H1 (cell line): Measurements from ENCODE around the gene HIGD2A. TPM values are rescaled to one million over a fixed set of nuclear protein-coding genes. Genes with fewer than 3 reads are reported as not detected.

Experiments used
- CTCF ChIA-PET: fragments of 300-600 bp; sonication (Branson Sonifier 250); formaldehyde crosslinking; loops from one replicate; lab custom pipeline; 2021; ENCODE audit not compliant: partially characterized antibody; lab: Charles Lee
- POLR2A ChIA-PET: fragments of 300-600 bp; sonication (Branson Sonifier 250); formaldehyde crosslinking; loops from one replicate; lab custom pipeline; 2021; ENCODE audit warnings: inconsistent platforms; ENCODE audit not compliant: partially characterized antibody; lab: Charles Lee
- DNase-seq, 2 experiments: peaks; one replicate each; pipeline versions ENCODE4 v3.0.0 to v3.0.0-alpha.2; 2010 to 2022; ENCODE audit warnings: low spot score in 2 of 2, low read depth in 1 of 2, mixed read lengths in 1 of 2
- FAIRE-seq: peaks from 2 replicates; lab custom pipeline; 2011; peaks lifted over from hg19 to GRCh38; lab: Jason Lieb, UNC
- H2AFZ ChIP-seq: 2 replicates; pipeline ENCODE4 v1.8.1; 2012; ENCODE audit warnings: low read length, inconsistent platforms
- H2AK5ac ChIP-seq: 2 replicates; pipeline ENCODE4 v1.6.1; 2013; ENCODE audit warnings: low read depth, low read length
- H2BK120ac ChIP-seq: replicated peaks from 2 replicates; pipeline ENCODE3; 2013; ENCODE audit warnings: low read depth, low read length, inconsistent platforms
- H2BK12ac ChIP-seq: 2 replicates; pipeline ENCODE4 v1.6.1; 2013; ENCODE audit warnings: low read depth, low read length
- H2BK15ac ChIP-seq: 2 replicates; pipeline ENCODE4 v1.6.1; 2013; ENCODE audit warnings: low read length
- H2BK20ac ChIP-seq: 2 replicates; pipeline ENCODE4 v1.6.1; 2013; ENCODE audit warnings: low read length
- H2BK5ac ChIP-seq: 2 replicates; pipeline ENCODE4 v1.6.1; 2013; ENCODE audit warnings: low read depth, low read length
- H3K14ac ChIP-seq: 2 replicates; pipeline ENCODE4 v1.6.1; 2013; ENCODE audit warnings: inconsistent platforms; ENCODE audit not compliant: insufficient read length
- H3K18ac ChIP-seq: 2 replicates; pipeline ENCODE4 v1.6.1; 2013; ENCODE audit warnings: low read length; ENCODE audit errors: extremely low read depth
- H3K23ac ChIP-seq: 2 replicates; pipeline ENCODE4 v1.6.1; 2013; ENCODE audit warnings: inconsistent platforms; ENCODE audit not compliant: insufficient read length
- H3K23me2 ChIP-seq: 2 replicates; pipeline ENCODE4 v1.6.1; 2013; ENCODE audit warnings: low read depth, low read length
- H3K27ac ChIP-seq: 2 replicates; pipeline ENCODE4 v1.6.1; 2011; ENCODE audit warnings: low read depth, low read length, inconsistent platforms
- H3K27me3 ChIP-seq, 4 experiments: replicated peaks in 1 of 4; 1 replicate in 1 of 4; 2 replicates in 3 of 4; pipeline versions ENCODE4 v1.6.1 to v1.8.1; 2011 to 2013; ENCODE audit warnings: low read length in 3 of 4, mild to moderate bottlenecking in 3 of 4, inconsistent platforms in 2 of 4, mixed read lengths in 2 of 4, moderate library complexity in 1 of 4; ENCODE audit not compliant: control insufficient read depth in 3 of 4, insufficient read depth in 3 of 4; ENCODE audit errors: extremely low read depth in 1 of 4
- H3K36me3 ChIP-seq, 4 experiments: 2 replicates each; pipeline versions ENCODE4 v1.6.1 to v1.8.1; 2011 to 2013; ENCODE audit warnings: mild to moderate bottlenecking in 4 of 4, low read length in 3 of 4, moderate library complexity in 2 of 4, control low read depth in 1 of 4, inconsistent platforms in 1 of 4; ENCODE audit not compliant: insufficient read depth in 4 of 4, control insufficient read depth in 2 of 4
- H3K4ac ChIP-seq: replicated peaks from 2 replicates; pipeline ENCODE3; 2013; ENCODE audit warnings: low read length, low read depth, mixed read lengths, inconsistent platforms; ENCODE audit not compliant: insufficient read length
- H3K4me1 ChIP-seq, 4 experiments: replicated peaks in 1 of 4; 1 replicate in 1 of 4; 2 replicates in 3 of 4; pipeline versions ENCODE4 v1.6.1 to v1.8.1; 2011 to 2013; ENCODE audit warnings: low read length in 3 of 4, inconsistent platforms in 2 of 4, mixed read lengths in 1 of 4; ENCODE audit not compliant: insufficient read depth in 4 of 4, control insufficient read depth in 3 of 4
- H3K4me2 ChIP-seq, 2 experiments: 2 replicates each; pipeline versions ENCODE4 v1.6.1 to v1.8.1; 2011 to 2013; ENCODE audit warnings: low read depth in 2 of 2, low read length in 2 of 2, control low read depth in 1 of 2, inconsistent platforms in 1 of 2, mild to moderate bottlenecking in 1 of 2; ENCODE audit not compliant: insufficient read depth in 1 of 2
- H3K4me3 ChIP-seq, 4 experiments: fragments of 200-600, 300-600 bp in 1 of 4; sonication (generic), shearing (Covaris generic), sonication (Bioruptor Twin) in 1 of 4; 2 replicates each; pipeline versions ENCODE4 v1.5.1 to v1.8.1; 2011 to 2016; ENCODE audit warnings: low read length in 4 of 4, low read depth in 3 of 4, control low read depth in 2 of 4, inconsistent platforms in 2 of 4, mild to moderate bottlenecking in 2 of 4, mixed read lengths in 1 of 4, moderate library complexity in 1 of 4; ENCODE audit not compliant: insufficient read depth in 2 of 4; ENCODE audit errors: extremely low read depth in 1 of 4
- H3K56ac ChIP-seq: replicated peaks from 2 replicates; pipeline ENCODE3; 2013; ENCODE audit warnings: low read depth, mild to moderate bottlenecking, mixed read lengths, low read length, inconsistent platforms; ENCODE audit not compliant: insufficient read length
- H3K79me1 ChIP-seq: 2 replicates; pipeline ENCODE4 v1.6.1; 2013; ENCODE audit warnings: low read depth, low read length, control low read depth
- H3K79me2 ChIP-seq, 2 experiments: 2 replicates each; pipeline versions ENCODE4 v1.6.1 to v1.8.1; 2012 to 2013; ENCODE audit warnings: low read length in 2 of 2, mild to moderate bottlenecking in 2 of 2, inconsistent platforms in 1 of 2; ENCODE audit not compliant: insufficient read depth in 2 of 2, control insufficient read depth in 1 of 2
- H3K9ac ChIP-seq, 4 experiments: replicated peaks in 1 of 4; 1 replicate in 1 of 4; 2 replicates in 3 of 4; pipeline versions ENCODE4 v1.6.1 to v1.8.1; 2011 to 2013; ENCODE audit warnings: low read depth in 3 of 4, low read length in 3 of 4, control low read depth in 2 of 4, mild to moderate bottlenecking in 2 of 4, moderate library complexity in 2 of 4, inconsistent platforms in 1 of 4; ENCODE audit errors: extremely low read depth in 1 of 4
- H3K9me3 ChIP-seq, 2 experiments: 2 replicates each; pipeline versions ENCODE4 v1.6.1 to v1.8.1; 2012 to 2013; ENCODE audit warnings: mild to moderate bottlenecking in 2 of 2, moderate library complexity in 2 of 2, control low read depth in 1 of 2, inconsistent platforms in 1 of 2, low read depth in 1 of 2, low read length in 1 of 2, mixed read lengths in 1 of 2; ENCODE audit not compliant: insufficient read depth in 2 of 2
- H4K20me1 ChIP-seq, 2 experiments: replicated peaks in 1 of 2; 2 replicates each; pipeline versions ENCODE3 to v1.8.1; 2011 to 2013; ENCODE audit warnings: inconsistent platforms in 2 of 2, low read length in 2 of 2, mild to moderate bottlenecking in 1 of 2; ENCODE audit not compliant: insufficient read depth in 2 of 2, control insufficient read depth in 1 of 2
- H4K5ac ChIP-seq: 2 replicates; pipeline ENCODE4 v1.6.1; 2013; ENCODE audit warnings: low read length, low read depth, mixed read lengths, inconsistent platforms; ENCODE audit not compliant: insufficient read length
- H4K8ac ChIP-seq: 2 replicates; pipeline ENCODE4 v1.8.0; 2013; ENCODE audit warnings: mild to moderate bottlenecking, moderate library complexity, low read length, inconsistent platforms; ENCODE audit not compliant: insufficient read depth; ENCODE audit errors: extremely low read depth
- H4K91ac ChIP-seq: replicated peaks from 2 replicates; pipeline ENCODE3; 2013; ENCODE audit warnings: low read length, mixed read lengths, inconsistent platforms; ENCODE audit not compliant: insufficient read length
- FOSL1 ChIP-seq: IDR thresholded peaks from 2 replicates; pipeline ENCODE4 v1.6.1; 2011; ENCODE audit warnings: mild to moderate bottlenecking, low read depth, low read length, moderate library complexity; ENCODE audit not compliant: insufficient read depth
- GTF2F1 ChIP-seq: IDR thresholded peaks from 2 replicates; pipeline ENCODE4 v1.6.1; 2012; ENCODE audit warnings: low read depth, low read length, improper control_type of control experiment, borderline replicate concordance
- HDAC2 ChIP-seq, 2 experiments: fragments of 300-600 bp in 1 of 2; sonication (generic) in 1 of 2; IDR thresholded peaks; 2 replicates each; pipeline ENCODE4 v1.6.1; 2011 to 2012; ENCODE audit warnings: low read depth in 2 of 2, low read length in 2 of 2, mild to moderate bottlenecking in 2 of 2, moderate library complexity in 2 of 2, borderline replicate concordance in 1 of 2, inconsistent platforms in 1 of 2
- HDAC6 ChIP-seq: IDR thresholded peaks from one replicate; pipeline ENCODE4 v1.7.1; 2012; ENCODE audit warnings: low read depth, mild to moderate bottlenecking, inconsistent platforms, low read length, moderate library complexity
- KDM4A ChIP-seq: IDR thresholded peaks from one replicate; pipeline ENCODE4 v1.7.1; 2012; ENCODE audit warnings: low read depth, mild to moderate bottlenecking, moderate library complexity, low read length, inconsistent platforms; ENCODE audit not compliant: severe bottlenecking
- MAFK ChIP-seq: IDR thresholded peaks from 2 replicates; pipeline ENCODE4 v1.6.1; 2012; ENCODE audit warnings: low read depth, mild to moderate bottlenecking, improper control_type of control experiment, low read length
- NANOG ChIP-seq: IDR thresholded peaks from 2 replicates; pipeline ENCODE4 v1.6.1; 2011; ENCODE audit warnings: low read length, low read depth, mild to moderate bottlenecking, inconsistent platforms; ENCODE audit not compliant: insufficient read depth, poor library complexity, severe bottlenecking
- PHF8 ChIP-seq: fragments of 200-600 bp; sonication (generic); conservative IDR thresholded peaks from 2 replicates; pipeline ENCODE4 v1.7.1; 2012; ENCODE audit warnings: low read depth, mild to moderate bottlenecking, inconsistent platforms, low read length, moderate library complexity
- RAD21 ChIP-seq, 2 experiments: IDR thresholded peaks in 1 of 2; conservative IDR thresholded peaks in 1 of 2; 2 replicates each; pipeline ENCODE4 v1.6.1; 2011; ENCODE audit warnings: low read depth in 2 of 2, low read length in 2 of 2, improper control_type of control experiment in 1 of 2, inconsistent platforms in 1 of 2, mild to moderate bottlenecking in 1 of 2, moderate library complexity in 1 of 2
- SP1 ChIP-seq: IDR thresholded peaks from 2 replicates; pipeline ENCODE4 v1.6.1; 2011; ENCODE audit warnings: low read depth, low read length
- TBP ChIP-seq: IDR thresholded peaks from 2 replicates; pipeline ENCODE4 v1.6.1; 2011; ENCODE audit warnings: low read depth, low read length, improper control_type of control experiment
- YY1 ChIP-seq: IDR thresholded peaks from 2 replicates; pipeline ENCODE4 v1.6.1; 2011; ENCODE audit warnings: low read depth, mild to moderate bottlenecking, low read length
- whole genome bisulfite sequencing, 2 experiments: shearing (Covaris generic) in 1 of 2; methylation state at CpG; one replicate each; pipeline versions ENCODE4 v1.1.6 to v1.1.7; 2013 to 2015; ENCODE audit warnings: low lambda C conversion rate in 2 of 2, mixed read lengths in 2 of 2, inconsistent platforms in 1 of 2, low coverage in 1 of 2, missing lambda C conversion rate in 1 of 2; ENCODE audit not compliant: insufficient replicate concordance in 2 of 2, insufficient coverage in 1 of 2, insufficient read length in 1 of 2; ENCODE audit errors: extremely low coverage in 1 of 2, missing lambda C conversion rate in 1 of 2; 5-methylcytosine and 5-hydroxymethylcytosine counted together
- polyA plus RNA-seq, 7 experiments: library from polyadenylated mRNA; depleted of rRNA in 3 of 7; stranded (reverse) in 5 of 7; unstranded in 2 of 7; fragments of >200 nt in 5 of 7; fragments of 200-250 nt in 2 of 7; gene quantifications; 1 replicate in 5 of 7; 2 replicates in 1 of 7; 4 replicates in 1 of 7; pipeline versions ENCODE4 v1.2.1 to v1.2.3, GENCODE V29; 2011 to 2013; ENCODE audit warnings: missing spikeins in 2 of 7, mixed read lengths in 2 of 7
- total RNA-seq: library from RNA; stranded (reverse); fragmentation: NEBNext Ultra II Directional; extraction: Animal tissue kit (Norgen Biotek cat#: 25700); gene quantifications from 2 replicates; pipeline ENCODE4 v1.2.1, GENCODE V29; 2021
- TF ChIP-seq, protein P1 (sequence below): IDR thresholded peaks from 2 replicates; pipeline ENCODE4 v1.6.1; 2011; ENCODE audit warnings: low read length, improper control_type of control experiment

Gene HIGD2A
- total and polyA plus RNA-seq, 2 of the 8 experiments (the other 6 are each of a cell fraction or from before 2014, with no cell fraction given) = 95.5 to 264 TPM

DNA sequence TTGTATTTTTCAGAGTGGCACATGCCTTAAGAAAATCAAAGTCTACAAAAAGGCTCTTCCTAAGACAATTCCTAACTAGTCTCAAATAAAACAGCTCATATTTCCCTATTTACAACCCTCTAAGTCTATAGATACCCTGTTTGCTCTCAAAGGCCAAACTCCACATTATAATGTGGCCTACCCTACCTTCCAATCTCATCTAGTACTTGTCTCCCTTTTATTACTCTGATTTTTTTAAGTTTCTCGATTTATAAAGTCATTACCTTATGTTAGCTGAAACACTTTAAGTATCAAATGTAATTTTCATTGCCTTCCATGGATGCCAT, 46.4 kb upstream of the HIGD2A start:
- no peak overlapping the region for H2AFZ ChIP-seq
- H3K4me1 ChIP-seq = no peaks in the 10 kb centered on the region
- H3K4me2 ChIP-seq = no peak overlapping the region
- H2BK12ac ChIP-seq = no peak overlapping the region
- H2BK120ac ChIP-seq = no peak overlapping the region
- H2BK20ac ChIP-seq = no peak overlapping the region
- no peak overlapping the region for H3K27ac ChIP-seq
- WGBS, 2 experiments = 86% methylated on average over 1 of the region's 1 CpG; no CpG with 5 or more reads in 1 of the 2 experiments
- DNase-seq (no peak), FAIRE-seq (no peak)
- H3K23ac ChIP-seq = no peak overlapping the region
- H3K18ac ChIP-seq = no peak overlapping the region
- no peaks in the 10 kb centered on the region for H4K20me1 ChIP-seq
- H3K56ac ChIP-seq = no peak overlapping the region
- no peaks in the 10 kb centered on the region for H3K23me2 ChIP-seq
- ChIA-PET CTCF (interaction anchor here (0.7 to 1.1 kb wide), 2 partner anchors 13 to 38 kb away, joined by 3 to 4 read pairs; no protein-coding TSS in a partner anchor), POLR2A (interaction anchor here (1.2 to 1.8 kb wide), 3 partner anchors 12 to 20 kb away, joined by 3 to 5 read pairs (median 3); no protein-coding TSS in a partner anchor)
- H2AK5ac ChIP-seq = no peak overlapping the region
- H3K36me3 ChIP-seq = peaks cover 10 to 28% (median 20%) of the 10 kb centered on the region in 4 experiments; a peak in 7 of 8 replicates
- H3K27me3 ChIP-seq = no peaks in the 10 kb centered on the region
- no peak overlapping the region for H4K8ac ChIP-seq
- no peak overlapping the region for H3K4ac ChIP-seq
- no peak overlapping the region for H2BK15ac ChIP-seq
- H3K9ac ChIP-seq = no peak overlapping the region
- no peak overlapping the region for H3K14ac ChIP-seq
- H3K79me1 ChIP-seq = no peaks in the 10 kb centered on the region
- no peak overlapping the region for H3K4me3 ChIP-seq
- H4K5ac ChIP-seq = no peak overlapping the region
- H2BK5ac ChIP-seq = no peak overlapping the region
- H3K79me2 ChIP-seq = no peaks in the 10 kb centered on the region
- H3K9me3 ChIP-seq = no peaks in the 10 kb centered on the region
- H4K91ac ChIP-seq = no peak overlapping the region
- TF ChIP-seq RAD21 (IDR thresholded peaks at IDR 0.05 in 1 of 2, conservative IDR thresholded peaks at IDR 0.05 in 1 of 2; ENCODE audit: low read depth in 2 of 2, low read length in 2 of 2) (no peak), FOSL1 (no peak), NANOG (no peak), HDAC2 (IDR thresholded peaks at IDR 0.05; ENCODE audit: borderline replicate concordance in 1 of 2, low read depth in 2 of 2, low read length in 2 of 2) (no peak), TBP (no peak), GTF2F1 (no peak), MAFK (no peak), HDAC6 (no peak), KDM4A (no peak), YY1 (no peak), PHF8 (no peak), SP1 (no peak)
- TF ChIP-seq, protein P1, sequence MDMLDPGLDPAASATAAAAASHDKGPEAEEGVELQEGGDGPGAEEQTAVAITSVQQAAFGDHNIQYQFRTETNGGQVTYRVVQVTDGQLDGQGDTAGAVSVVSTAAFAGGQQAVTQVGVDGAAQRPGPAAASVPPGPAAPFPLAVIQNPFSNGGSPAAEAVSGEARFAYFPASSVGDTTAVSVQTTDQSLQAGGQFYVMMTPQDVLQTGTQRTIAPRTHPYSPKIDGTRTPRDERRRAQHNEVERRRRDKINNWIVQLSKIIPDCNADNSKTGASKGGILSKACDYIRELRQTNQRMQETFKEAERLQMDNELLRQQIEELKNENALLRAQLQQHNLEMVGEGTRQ = no peak
